ENCODE results near the gene NIPBL.

DNA sequence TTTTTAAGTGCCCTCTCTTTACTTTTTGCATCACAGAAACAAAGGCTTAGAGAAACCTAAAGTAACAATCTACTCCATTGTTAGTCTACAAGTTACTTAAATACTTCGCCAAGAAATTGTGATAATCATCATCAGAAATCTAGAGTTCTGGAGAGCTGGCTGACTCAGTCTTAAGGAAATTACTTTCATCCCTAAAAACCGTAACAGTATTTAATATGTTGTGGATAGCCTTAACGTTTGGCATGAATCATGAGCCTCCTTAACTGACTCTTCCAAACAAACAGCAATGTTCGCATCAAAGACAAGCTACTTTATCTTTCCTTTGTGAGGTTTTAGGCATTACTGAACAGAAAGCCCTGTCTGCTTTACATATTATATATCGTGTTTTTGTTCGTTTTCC is 128.7 kb downstream of the NIPBL start:
- no peak for TF ChIP-seq CTCF (conservative IDR thresholded peaks at IDR 0.05 in 1 of 2, IDR thresholded peaks at IDR 0.05 in 1 of 2; ENCODE audit: low read depth in 1 of 2, low read length in 2 of 2)
- no peak for TF ChIP-seq EZH2 (IDR thresholded peaks at IDR 0.05; ENCODE audit: low read length, missing control alignments)
